ENCODE results near the gene RGMB. TPM values are rescaled to one million over a fixed set of nuclear protein-coding genes. Genes with fewer than 3 reads are reported as not detected.
A peak's percentile ranks its signal among the peaks of the same experiment; 100 is the strongest.

The RGMB gene
- total and polyA plus RNA-seq, 2 of the 13 experiments (the other 11 are each of a cell fraction or from before 2014, with no cell fraction given) = 3.0 to 3.8 TPM

GRCh38 chr5:98770209-98770910 is 3.1 kb upstream of the RGMB start:
- ATAC-seq = peak; percentile 10; the same call in 2 of the 3 replicates
- no peak for FAIRE-seq
- Histone ChIP-seq H3K36me3 (replicated peaks in 1 of 2; ENCODE audit: control insufficient read depth in 1 of 2, insufficient read depth in 2 of 2, low read length in 2 of 2) (no peaks in the 10 kb centered on the region), H3K4me2 (ENCODE audit: low read depth, low read length) (peak overlapping the region; percentile 86), H3K4me1 (ENCODE audit: insufficient read depth, low read length) (peaks cover 29% of the 10 kb centered on the region), H3K27ac (ENCODE audit: extremely low read length, insufficient read depth, low read length) (no peak overlapping the region), H2AFZ (ENCODE audit: low read length) (peak overlapping the region; percentile 55), H3K79me2 (ENCODE audit: insufficient read depth, low read length) (peaks cover 11% of the 10 kb centered on the region), H4K20me1 (ENCODE audit: insufficient read depth, low read length) (peaks cover 8% of the 10 kb centered on the region; the same call in 1 of the 2 replicates), H3K4me3 (replicated peaks in 1 of 3; ENCODE audit: insufficient read depth in 1 of 3, low read depth in 2 of 3, low read length in 3 of 3) (peak overlapping the region; percentile 62 to 81 (median 72)), H3K9ac (ENCODE audit: insufficient read depth, low read depth, low read length) (peak overlapping the region; percentile 39), H3K9me3 (ENCODE audit: low read length) (no peaks in the 10 kb centered on the region), H3K27me3 (ENCODE audit: control insufficient read depth in 1 of 2, insufficient read depth in 2 of 2, low read length in 2 of 2) (peaks cover 0 to 5% of the 10 kb centered on the region in 2 experiments; a peak in 1 of 5 replicates)
- CTCF ChIA-PET (ENCODE audit: low intra/inter-chr PET ratio, low total read pairs) = interaction anchor here (1.6 kb wide), 1 partner anchor 25 kb away, joined by 5 read pairs; no protein-coding TSS in a partner anchor
- in situ Hi-C loops (cut with HindIII; ENCODE audit: extremely low pct_ligation_motif_present, low pct_unique_long_range_greater_than_20kb) = loop anchor here (5.0 to 10.0 kb wide), 2 partner anchors 157 to 254 kb away; partner anchors contain the start of gene CHD1
- peak; percentile 41 for DNase-seq (ENCODE audit: low spot score)
- WGBS (ENCODE audit: low lambda C conversion rate) = under 1% methylated on average over 25 of the region's 39 CpGs
- no TSS peak for BruUV-seq (replicated peaks)
- intact Hi-C loops (cut with micrococcal nuclease; ENCODE audit: unreplicated experiment) = loop anchor here (5.0 to 10.0 kb wide), 2 partner anchors 267 to 1476 kb away; no protein-coding TSS in a partner anchor
- POLR2A ChIA-PET = interaction anchor here (1.0 kb wide), 1 partner anchor 1962 kb away, joined by 3 read pairs; the partner anchor contains the start of gene ERAP1
- TF ChIP-seq ZNF280D (CRISPR knock-in tag; IDR thresholded peaks at IDR 0.05) = peak; percentile 64; the same call in 1 of the 2 replicates
- TF ChIP-seq HNF4A (CRISPR knock-in tag; IDR thresholded peaks at IDR 0.05) = 0 out of 2 replicates have a peak, but pooled peaks have one; percentile 5
- TF ChIP-seq PATZ1 (CRISPR knock-in tag; IDR thresholded peaks at IDR 0.05) = 0 out of 2 replicates have a peak, but pooled peaks have one; percentile 28
- no peak for TF ChIP-seq ZNF775 (CRISPR knock-in tag; IDR thresholded peaks at IDR 0.05; ENCODE audit: borderline replicate concordance)
- TF ChIP-seq GATAD2A (CRISPR knock-in tag; IDR thresholded peaks at IDR 0.05) = peak; percentile 58
- TF ChIP-seq NFYC (CRISPR knock-in tag; IDR thresholded peaks at IDR 0.05) = no peak
- no peak for TF ChIP-seq ZNF780A (CRISPR knock-in tag; IDR thresholded peaks at IDR 0.05)
- TF ChIP-seq ATF2 (CRISPR knock-in tag; IDR thresholded peaks at IDR 0.05) = 0 out of 2 replicates have a peak, but pooled peaks have one; percentile 36
- TF ChIP-seq DMAP1 (CRISPR knock-in tag; IDR thresholded peaks at IDR 0.05) = no peak
- TF ChIP-seq BORCS8-MEF2B (CRISPR knock-in tag; IDR thresholded peaks at IDR 0.05) = 0 out of 2 replicates have a peak, but pooled peaks have one; percentile 17
- 0 out of 2 replicates have a peak, but pooled peaks have one; percentile 7 for TF ChIP-seq ZGPAT (CRISPR knock-in tag; IDR thresholded peaks at IDR 0.05)
- peak; percentile 27; the same call in 1 of the 2 replicates for TF ChIP-seq PITX1 (CRISPR knock-in tag; IDR thresholded peaks at IDR 0.05)
- 0 out of 2 replicates have a peak, but pooled peaks have one; percentile 38 for TF ChIP-seq HBP1 (CRISPR knock-in tag; IDR thresholded peaks at IDR 0.05; ENCODE audit: low read depth)

All from HepG2 (cell line).